NCI-H2107 (cell line): Measurements from ENCODE around the gene UBE2H.
"Not testable (repeated sequence)": the region's sequence is repeated elsewhere in the genome, so short reads cannot be mapped to it uniquely, and the experiment has no call there.

ENCODE experiments used
- DNase-seq: peaks from one replicate; lab custom pipeline; 2025; lab: John Stamatoyannopoulos, UW

The UBE2H gene

DNA sequence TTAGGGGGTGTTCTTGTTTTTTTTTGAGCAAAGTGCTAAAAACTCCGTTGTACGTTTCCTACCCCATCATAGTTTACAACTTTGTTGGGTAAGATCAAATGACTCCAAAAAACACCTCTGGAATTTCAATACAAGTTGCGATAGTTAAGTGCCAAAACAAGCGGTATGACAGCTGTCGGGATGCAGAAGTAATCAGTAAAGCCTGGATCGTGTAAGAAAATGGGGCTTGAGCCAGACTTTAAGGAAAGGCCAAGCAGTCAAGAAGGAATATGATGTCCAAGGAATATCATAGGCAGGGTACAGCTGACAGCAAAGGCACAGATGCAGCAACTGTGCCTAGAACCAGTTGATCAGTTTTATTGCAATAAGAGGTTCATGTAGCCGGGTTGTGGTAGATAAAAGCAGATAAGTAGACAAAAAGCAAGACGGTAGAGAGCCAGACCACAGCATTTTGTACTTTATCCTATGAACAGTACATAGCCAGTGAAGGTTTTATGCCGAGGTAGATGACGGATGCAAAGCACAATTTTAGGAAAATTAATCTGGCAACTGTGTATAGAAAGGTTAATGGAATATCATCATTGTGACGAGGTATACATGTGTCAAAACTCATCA lies 45.5 kb downstream of the UBE2H start:
- DNase-seq: no peak

DNA sequence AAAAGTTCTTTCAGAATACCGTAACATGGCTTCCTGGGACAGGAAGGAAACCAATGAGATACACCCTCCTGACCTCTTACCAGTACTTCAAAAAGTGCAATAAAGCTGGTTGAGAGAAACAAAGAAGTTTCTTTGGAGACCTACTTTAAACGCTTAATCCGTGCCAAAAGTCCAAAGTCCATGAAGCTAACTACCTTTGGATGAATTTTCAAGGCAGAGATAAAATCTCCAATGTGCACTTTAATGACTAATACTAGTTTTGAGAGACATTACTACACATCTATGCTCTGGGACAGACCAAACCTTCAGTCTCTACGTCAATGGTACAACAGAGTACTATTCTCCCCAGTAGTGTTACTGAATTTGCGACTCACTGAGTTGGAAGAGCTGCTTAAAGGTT lies 46.1 kb downstream of the UBE2H start:
- no peak for DNase-seq

DNA sequence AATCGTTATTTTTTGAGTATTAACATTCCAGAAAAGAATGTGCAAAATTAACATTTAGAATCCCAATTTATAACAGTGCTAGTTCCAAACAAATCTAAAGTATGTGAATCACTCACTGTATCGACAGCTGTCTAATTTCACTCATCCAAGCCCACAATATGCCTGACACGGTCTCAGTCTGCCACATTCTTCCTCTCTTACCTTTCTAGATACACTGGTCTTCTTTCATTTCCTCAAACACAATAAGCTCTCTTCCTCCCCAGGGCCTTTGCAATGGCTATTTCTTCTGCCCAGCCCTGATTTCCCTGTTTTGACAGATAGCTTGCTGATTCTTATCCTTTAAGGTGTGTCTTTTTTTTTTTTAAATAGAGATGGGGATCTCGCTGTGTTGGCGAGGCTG lies 48.8 kb downstream of the UBE2H start:
- no peak for DNase-seq

DNA sequence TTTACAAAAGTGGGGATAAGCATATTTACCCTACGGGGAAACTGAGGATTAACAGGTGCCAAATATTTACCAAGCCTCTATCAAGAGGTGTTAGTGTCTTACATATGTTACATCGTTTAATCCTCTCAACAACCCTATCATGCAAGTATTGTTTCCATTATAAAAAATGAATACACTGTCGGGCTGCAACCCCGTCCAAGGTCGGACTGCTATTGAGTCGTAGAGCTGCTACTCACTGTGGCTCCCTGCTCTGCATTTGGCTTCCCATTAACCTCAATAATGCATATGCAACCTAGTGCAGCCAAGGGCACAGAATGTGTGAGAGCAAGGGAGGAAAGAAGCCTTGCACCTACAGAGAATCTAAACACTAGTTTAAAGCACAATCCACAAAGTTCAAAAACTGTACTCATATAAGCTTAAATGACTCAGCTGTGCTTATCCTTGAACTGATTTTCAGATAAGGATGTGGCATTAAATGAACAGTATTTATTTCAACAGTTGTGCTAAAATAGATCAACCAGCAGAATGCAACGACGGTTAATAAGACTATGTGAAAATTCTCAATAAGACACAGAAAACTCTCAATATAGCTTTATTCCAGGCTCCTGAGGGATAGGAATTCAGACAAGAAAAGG lies 49.9 kb downstream of the UBE2H start:
- no peak for DNase-seq

DNA sequence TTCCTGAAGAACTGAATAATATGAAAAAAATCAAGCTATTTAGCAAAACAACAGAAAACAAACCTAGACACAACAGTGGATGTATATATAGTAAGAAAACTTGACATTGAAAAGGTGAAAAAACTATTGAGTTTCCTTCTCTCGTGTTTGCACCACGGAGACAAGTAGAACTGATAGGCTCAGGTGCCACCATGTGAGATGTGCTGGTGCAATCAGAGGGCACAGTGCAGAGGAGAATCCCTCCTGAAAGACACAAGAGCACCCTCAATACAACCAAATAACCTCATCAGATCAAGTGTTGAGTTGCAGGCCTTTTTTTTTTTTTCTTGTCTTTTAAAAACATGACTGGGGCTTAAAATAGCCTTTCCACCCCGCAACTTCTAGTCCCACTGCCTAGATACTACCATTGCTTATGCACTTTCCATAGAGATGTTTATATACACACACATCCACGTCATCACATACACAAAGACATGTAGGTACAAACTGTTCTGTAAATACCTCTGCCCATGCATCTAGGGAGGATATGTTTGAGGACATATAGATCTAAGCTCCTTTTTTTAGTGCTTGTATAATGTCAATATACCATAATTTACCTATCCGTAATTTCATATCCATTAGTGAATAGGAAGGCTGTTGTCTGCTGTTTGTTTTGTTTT lies 54.1 kb downstream of the UBE2H start:
- DNase-seq: no peak

DNA sequence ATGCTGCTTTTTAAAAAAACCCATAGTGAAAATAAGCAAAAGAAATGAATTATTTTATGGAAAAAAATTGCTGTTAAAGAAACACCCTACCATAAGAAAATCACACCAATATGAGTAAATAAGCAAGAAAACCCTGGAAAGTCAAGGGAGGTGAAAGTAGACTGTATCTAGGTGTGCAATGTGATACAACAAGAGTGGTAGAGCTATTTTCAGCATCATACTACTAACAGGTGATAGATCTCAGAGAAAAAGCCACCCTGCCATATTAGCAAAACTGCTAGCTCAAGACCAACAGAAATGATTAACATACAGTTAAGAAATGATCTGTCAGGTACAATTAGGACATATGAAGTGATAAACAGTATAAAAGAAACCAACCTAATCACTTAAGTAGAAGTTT lies 54.8 kb downstream of the UBE2H start:
- DNase-seq: no peak

DNA sequence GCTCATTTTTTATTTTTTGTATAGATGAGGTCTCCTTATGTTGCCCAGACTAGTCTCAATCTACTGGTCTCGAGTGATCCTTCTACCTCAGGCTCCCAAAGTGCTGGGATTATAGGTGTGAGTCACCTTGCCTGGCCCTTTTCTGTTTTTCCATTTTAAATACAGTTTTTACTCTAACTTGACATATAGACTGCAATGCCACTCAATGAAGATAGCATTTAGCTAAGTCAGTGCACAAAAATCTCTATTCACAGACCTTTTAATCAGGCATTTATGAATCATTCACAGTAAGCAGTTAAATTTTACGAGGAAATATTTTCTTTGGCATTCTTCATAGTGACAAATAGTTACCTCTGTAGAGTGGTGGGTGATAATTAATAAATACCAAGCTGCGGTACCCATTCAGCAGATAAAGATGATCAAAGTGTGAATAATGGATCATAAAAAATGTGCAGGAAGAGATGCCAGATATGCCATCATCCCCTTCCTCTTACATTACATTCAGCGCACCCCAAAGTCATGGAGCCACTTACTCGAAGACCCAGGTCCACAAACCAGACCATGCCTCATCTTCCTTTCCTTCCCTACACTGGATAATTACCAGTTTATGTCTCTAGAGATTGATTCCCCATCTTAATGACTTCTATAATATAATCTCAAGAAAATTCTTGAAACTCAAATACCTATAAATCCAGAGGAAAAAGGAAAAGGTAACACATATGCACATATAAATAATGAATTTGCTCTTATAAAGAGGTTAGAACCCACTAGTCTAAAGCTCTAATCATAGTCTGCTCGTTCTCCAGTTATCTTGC lies 56.0 kb downstream of the UBE2H start:
- DNase-seq: no peak

DNA sequence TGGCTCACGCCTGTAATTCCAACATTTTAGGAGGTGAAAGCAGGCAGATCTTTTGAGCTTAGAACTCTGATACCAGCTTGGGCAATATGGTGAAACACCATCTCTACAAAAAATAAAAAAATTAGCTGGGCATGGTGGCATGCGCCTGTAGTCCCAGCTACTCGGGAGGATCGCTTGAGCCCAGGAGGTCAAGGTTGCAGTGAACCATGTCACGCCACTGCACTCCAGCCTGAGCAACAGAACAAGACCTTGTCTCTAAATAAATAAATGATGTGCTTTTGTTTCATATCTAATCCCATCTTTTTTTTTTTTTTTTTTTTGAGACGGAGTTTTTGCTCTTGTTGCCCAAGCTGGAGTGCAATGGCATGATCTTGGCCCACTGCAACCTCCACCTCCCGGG lies 58.6 kb downstream of the UBE2H start:
- not testable (repeated sequence) for DNase-seq

DNA sequence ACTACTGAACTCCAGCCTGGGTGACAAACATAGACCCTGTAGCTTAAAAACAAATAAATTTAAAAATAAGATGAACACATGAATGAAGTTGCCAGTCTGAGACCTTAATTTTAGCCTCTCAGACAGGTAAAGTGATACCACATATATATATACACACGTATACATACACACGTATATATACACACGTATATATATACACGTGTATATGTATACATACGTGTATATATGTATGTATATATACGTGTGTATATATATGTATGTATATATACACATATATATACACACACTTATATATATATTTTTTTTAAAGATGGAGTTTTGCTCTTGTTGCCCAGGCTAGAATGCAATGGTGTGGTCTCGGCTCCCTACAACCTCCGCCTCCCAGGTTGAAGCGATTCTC lies 62.7 kb downstream of the UBE2H start:
- DNase-seq: no peak

DNA sequence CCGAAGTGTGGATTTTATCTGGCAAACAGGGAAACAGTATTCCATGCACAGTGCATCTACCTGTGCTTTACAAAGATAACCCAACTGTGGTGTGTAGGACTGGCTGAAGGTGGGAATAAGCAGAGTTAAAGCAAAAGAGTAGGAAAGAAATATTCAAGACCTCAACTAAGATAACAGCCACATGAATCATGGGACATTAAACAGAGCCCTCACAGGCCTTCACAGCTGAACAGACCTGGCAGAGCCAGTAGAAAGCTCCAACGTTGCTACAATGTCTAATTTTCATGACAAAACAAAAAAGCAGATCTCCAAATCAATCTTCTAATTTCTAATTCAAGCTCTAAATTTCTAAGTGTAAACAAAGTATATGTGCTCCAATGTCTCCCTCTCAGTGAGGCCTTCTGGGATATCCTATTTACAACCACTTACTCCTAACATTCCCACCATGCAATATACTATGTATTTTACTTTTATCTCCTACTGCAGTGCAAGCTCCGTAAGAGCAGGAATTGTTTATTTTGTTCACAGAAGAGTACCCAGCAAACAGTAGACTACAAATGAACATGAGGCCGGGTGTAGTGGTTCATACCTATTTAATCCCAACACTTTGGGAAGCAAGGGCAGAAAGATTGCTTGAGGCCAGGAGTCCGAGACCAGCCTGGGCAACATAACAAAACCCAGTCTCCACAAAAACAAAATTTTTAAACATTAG lies 63.5 kb downstream of the UBE2H start:
- DNase-seq: no peak

DNA sequence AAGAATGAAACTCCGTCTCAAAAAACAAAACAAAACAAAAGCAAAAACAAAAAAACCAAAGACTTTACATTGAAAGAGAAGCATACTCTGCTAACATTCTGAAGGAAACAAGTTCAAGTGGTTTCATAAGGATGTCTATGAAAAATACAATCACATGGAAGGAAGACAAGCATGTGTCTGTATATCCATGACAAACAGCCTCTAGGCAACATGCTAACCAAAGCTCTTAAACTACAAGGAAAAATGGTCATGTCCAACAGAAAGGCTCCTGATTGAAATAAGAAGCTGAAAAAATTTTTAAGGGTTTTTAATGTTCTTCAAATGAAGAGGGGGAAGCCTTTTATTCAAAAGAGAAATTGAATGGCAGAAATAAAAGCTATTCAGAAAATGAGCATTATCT lies 64.9 kb downstream of the UBE2H start:
- DNase-seq: no peak

DNA sequence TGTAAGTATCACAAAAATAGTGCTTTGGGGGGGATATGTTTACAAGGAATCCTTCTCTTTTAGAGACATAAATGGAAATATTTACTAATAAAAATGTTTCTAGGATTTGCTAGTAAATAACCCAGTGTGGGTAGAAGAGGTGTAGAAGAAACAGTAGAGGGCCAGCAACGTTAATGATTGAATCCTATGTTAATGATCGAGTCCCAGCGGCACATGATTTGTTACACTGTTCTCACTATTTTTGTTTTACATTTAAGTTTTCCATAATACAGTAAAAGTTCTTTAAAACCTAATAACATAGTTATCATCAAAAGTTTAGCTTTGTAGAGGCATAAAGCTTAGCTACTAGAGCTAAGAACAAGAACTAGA lies 66.0 kb downstream of the UBE2H start:
- no peak for DNase-seq

DNA sequence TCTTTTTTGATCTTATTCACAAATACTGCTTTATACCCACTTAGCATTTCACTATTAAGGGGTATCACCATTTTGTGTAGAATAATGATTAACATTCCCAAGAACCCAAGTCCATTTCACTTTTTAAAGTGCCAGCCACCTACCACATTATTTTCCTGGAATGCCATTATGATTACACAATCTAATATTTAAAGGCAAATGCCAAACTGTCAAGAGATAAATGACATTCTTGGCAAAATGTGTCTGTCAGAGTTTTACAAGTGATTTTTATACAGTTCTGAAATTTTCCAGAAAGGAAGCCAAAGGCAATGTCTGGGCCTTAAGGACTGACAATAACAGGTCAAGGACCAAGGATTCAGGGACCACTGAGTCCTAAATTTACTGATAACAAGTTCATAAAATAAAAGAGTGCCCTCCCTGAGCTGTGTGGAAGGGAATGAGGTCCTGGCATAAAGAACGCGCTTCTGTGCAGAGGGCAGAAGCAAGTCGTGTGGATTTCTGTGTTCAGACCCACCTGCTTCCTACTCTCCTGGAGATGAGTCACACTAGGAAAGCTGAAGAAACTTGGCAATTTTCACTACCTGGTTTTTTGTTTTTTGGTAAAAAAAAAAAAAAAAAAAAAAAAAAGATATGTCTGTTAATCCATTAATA lies 66.5 kb downstream of the UBE2H start:
- no peak for DNase-seq

DNA sequence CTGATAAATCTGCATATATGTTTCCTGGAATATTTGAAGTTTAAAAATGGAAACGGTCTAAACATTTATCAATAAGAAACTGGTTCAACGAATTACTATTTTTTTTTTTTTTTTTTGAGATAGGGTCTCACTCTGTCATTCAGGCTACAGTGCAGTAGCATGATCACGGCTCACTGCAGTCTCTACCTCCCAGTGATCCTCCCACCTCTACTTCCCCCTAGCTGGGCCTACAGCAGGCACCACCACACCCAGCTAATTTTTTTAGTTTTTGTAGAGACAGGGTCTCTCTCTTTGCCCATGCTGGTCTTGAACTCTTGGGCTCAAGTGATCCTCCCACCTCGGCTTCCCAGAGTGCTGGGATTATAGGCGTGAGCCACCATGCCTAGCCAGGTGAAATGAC lies 68.3 kb downstream of the UBE2H start:
- DNase-seq: no peak

DNA sequence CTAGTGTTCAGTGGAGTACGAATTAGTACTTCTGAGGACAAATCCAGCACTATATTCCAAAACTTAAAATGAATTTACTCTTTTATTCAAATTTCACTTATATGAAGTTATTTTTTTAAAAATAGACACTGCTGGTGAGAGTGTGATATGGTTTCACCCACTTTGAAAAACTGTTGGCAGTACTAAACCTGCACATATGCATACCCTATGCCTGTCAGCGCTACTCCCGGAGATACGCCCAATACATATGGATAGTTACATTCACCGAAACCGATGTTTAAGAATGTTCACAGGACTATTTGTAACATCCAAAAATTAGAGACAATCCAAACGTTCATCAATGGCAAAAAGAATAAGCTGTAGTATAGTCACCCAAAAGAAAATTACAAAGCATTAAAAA lies 69.6 kb downstream of the UBE2H start:
- no peak for DNase-seq

DNA sequence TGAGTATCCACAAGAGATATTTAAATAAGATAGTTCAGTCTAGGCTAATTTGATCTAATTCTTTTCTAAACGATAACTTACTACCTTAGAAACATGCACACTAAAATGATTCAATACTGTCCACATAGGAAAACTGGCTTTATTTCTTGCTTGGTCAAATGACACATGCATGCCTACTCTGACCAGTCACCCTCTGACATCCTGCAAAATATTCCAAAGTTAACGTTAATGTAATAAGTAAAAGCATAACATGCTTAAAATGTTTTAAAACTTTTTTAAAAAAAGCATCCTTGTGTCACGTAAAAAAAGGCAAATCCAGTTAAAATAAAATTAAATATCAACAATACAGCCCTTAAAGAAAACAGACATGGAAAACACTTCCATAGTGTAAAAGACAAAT lies 70.2 kb downstream of the UBE2H start:
- no peak for DNase-seq

DNA sequence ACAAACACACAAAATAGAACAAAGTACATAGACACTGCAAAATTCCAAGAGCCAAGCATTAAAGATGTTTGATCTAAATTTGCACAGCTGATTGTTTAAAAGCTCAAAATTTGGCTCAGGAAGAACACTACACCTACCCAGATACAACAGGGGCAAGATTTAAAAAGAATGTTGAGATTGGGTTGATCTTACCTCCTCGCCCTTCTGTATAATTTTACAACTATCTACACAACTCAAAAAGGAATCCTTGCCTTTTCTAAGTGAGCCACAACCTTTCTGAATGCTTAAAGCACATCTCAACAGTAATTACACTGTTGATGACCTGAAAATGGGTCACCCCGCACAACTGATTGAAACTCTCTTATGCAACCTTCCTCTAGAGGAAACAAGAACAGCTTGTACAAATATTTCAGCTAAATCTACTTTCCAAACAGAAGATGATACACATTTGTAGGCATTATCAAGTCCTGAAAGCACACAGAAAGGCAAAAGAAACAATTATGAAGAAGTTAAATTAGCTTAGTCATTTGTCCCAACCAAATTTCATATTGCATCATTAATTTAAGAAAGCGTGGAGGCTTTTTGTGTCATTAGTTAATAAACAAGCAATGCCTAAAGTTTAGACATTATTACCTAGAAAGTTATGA lies 75.5 kb downstream of the UBE2H start:
- DNase-seq: no peak

DNA sequence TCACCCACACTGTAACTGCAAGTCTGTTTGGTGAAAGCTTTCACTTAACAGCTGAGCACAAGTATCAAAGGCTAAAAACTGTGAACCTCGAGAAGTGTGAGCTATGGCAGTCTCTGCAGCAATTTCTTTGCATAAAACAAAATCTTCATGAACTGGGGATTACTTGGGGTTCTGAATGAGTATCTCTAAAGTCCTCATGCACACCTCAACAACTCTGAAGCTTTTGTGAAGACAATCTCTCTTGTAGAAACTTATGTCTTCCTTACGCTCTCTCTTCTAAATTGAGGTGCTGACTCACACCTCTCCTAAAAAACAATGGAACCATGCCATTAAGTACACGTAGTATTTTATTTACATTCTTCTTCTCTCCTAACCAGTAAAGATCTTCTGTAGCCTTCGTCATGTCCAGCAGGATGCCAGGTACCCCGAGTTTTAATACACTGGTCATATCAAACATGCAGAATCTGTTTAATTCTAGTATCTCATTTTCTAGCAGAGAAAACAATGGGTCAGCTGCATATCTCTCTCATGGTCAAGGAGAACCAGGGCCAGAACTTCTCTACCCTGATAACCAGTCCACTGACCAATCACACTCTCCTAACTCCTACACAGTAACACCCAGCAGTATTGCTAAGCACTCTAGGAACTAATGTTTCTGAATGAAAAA lies 76.9 kb downstream of the UBE2H start:
- no peak for DNase-seq

DNA sequence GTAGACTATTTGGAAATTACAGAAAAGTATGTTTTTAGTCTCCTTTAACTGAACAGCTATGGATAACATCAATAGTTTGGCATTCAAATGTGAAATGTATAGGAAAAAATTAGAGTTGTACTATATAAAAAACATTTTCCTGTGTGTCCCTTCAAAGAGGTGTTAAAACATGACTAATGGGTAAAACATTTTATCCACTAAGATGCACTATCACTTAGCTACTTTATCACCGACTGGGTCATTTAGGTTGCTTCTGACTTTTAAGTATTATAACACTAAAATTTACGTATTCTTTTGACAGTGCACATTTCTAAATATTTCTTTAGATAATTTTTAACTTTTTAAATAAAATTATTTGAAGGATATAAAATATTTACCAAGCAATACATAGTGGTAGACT lies 77.6 kb downstream of the UBE2H start:
- no peak for DNase-seq

DNA sequence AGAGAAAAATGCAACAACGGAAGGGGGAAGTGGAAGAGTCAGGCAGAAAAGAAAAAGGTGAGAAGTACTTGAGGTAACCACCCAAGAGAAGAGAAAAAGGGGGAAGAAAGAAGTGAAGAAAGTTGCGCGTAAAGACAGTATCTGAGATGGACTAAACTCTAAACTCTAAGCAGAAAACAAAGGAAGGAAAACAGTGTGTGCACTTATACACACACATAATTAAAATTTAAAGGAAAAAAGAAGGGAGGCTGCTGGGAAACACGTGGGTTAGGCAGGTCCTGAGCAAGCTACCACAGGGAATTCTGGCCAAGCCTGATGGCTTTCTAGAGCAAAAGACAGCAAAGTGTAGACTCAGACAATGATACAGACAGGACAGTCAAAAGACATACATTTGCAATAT lies 78.0 kb downstream of the UBE2H start:
- DNase-seq: no peak

DNA sequence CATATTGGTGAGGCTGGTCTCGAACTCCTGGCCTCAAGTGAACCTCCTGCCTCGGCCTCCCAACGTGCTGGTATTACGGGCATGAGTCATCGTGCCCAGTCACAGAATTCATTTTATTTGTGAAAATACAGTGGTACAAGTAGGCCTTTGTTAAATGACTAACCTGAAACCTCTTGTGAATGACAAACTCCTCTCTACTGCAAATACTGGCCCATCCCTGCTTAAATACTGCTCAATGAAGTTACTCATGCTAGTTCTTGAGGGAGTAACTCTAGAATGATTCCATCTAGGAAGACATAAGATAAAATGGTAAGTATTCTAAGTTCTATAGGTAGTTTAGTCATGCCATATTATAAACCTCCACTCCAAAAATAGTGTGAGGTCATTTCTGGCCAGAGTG lies 80.7 kb downstream of the UBE2H start:
- no peak for DNase-seq
